ENCODE measurements around the gene PRM1.
A peak's percentile ranks its signal among the peaks of the same experiment; 100 is the strongest.

PRM1 gene

GRCh38 chr16:11325404-11326083 is 44.4 kb upstream of the PRM1 start:
- no peaks in the 10 kb centered on the region for H3K36me3 ChIP-seq
- no peaks in the 10 kb centered on the region for H3K27me3 ChIP-seq
- H3K4me3 ChIP-seq: no peak overlapping the region
- H3K9ac ChIP-seq: peak overlapping the region; percentile 34; the same call in 1 of the 2 replicates
- no peaks in the 10 kb centered on the region for H4K20me1 ChIP-seq
- TF ChIP-seq Cebpa-rat (IDR thresholded peaks at IDR 0.05): no peak
- peak overlapping the region; percentile 84 for H3K4me2 ChIP-seq
- H3K4me1 ChIP-seq: peaks cover 82% of the 10 kb centered on the region
- H3K27ac ChIP-seq: peak overlapping the region; percentile 85
- no peaks in the 10 kb centered on the region for H3K9me3 ChIP-seq

GRCh38 chr16:11323551-11324336 is 42.6 kb upstream of the PRM1 start:
- Histone ChIP-seq H3K4me1 (peaks cover 70% of the 10 kb centered on the region), H3K4me2 (peak overlapping the region; percentile 34), H4K20me1 (no peaks in the 10 kb centered on the region), H3K27me3 (no peaks in the 10 kb centered on the region), H3K9me3 (no peaks in the 10 kb centered on the region), H3K9ac (peak overlapping the region; percentile 3; the same call in 1 of the 2 replicates), H3K36me3 (no peaks in the 10 kb centered on the region), H3K4me3 (no peak overlapping the region), H3K27ac (peak overlapping the region; percentile 85)
- TF ChIP-seq Cebpa-rat (IDR thresholded peaks at IDR 0.05): 0 out of 2 replicates have a peak, but pooled peaks have one; percentile 30

GRCh38 chr16:11322823-11323222 is 41.7 kb upstream of the PRM1 start:
- Histone ChIP-seq H3K9ac (peak overlapping the region; percentile 3; the same call in 1 of the 2 replicates), H3K27ac (peak overlapping the region; percentile 36), H3K9me3 (no peaks in the 10 kb centered on the region), H3K4me3 (no peak overlapping the region), H3K27me3 (no peaks in the 10 kb centered on the region), H4K20me1 (no peaks in the 10 kb centered on the region), H3K4me1 (peaks cover 61% of the 10 kb centered on the region), H3K36me3 (no peaks in the 10 kb centered on the region), H3K4me2 (peak overlapping the region; percentile 34)
- TF ChIP-seq Cebpa-rat (IDR thresholded peaks at IDR 0.05): no peak

- Histone ChIP-seq H3K36me3 (no peaks in the 10 kb centered on the region), H4K20me1 (no peaks in the 10 kb centered on the region), H3K9me3 (no peaks in the 10 kb centered on the region), H3K4me2 (no peak overlapping the region), H3K4me3 (no peak overlapping the region), H3K27me3 (no peaks in the 10 kb centered on the region), H3K4me1 (peaks cover 52% of the 10 kb centered on the region), H3K27ac (no peak overlapping the region), H3K9ac (no peak overlapping the region)
- TF ChIP-seq Cebpa-rat (IDR thresholded peaks at IDR 0.05): no peak
Observed at GRCh38 chr16:11321662-11322061, 40.5 kb upstream of the PRM1 start.

GRCh38 chr16:11320170-11320569 is 39.0 kb upstream of the PRM1 start:
- no peak overlapping the region for H3K4me3 ChIP-seq
- no peak overlapping the region for H3K4me2 ChIP-seq
- H3K9me3 ChIP-seq: no peaks in the 10 kb centered on the region
- no peaks in the 10 kb centered on the region for H3K27me3 ChIP-seq
- no peak overlapping the region for H3K9ac ChIP-seq
- no peak for TF ChIP-seq Cebpa-rat (IDR thresholded peaks at IDR 0.05)
- H4K20me1 ChIP-seq: no peaks in the 10 kb centered on the region
- no peaks in the 10 kb centered on the region for H3K36me3 ChIP-seq
- peaks cover 52% of the 10 kb centered on the region for H3K4me1 ChIP-seq
- H3K27ac ChIP-seq: no peak overlapping the region

- Histone ChIP-seq H3K27me3 (no peaks in the 10 kb centered on the region), H3K27ac (no peak overlapping the region), H3K9me3 (no peaks in the 10 kb centered on the region), H3K4me1 (peaks cover 52% of the 10 kb centered on the region), H3K4me3 (no peak overlapping the region), H3K4me2 (no peak overlapping the region), H4K20me1 (no peaks in the 10 kb centered on the region), H3K9ac (no peak overlapping the region), H3K36me3 (no peaks in the 10 kb centered on the region)
- TF ChIP-seq Cebpa-rat (IDR thresholded peaks at IDR 0.05): no peak
Observed at GRCh38 chr16:11319529-11320146, 38.5 kb upstream of the PRM1 start.

GRCh38 chr16:11318817-11319216 is 37.7 kb upstream of the PRM1 start:
- no peak overlapping the region for H3K9ac ChIP-seq
- no peaks in the 10 kb centered on the region for H3K9me3 ChIP-seq
- H3K27ac ChIP-seq: no peak overlapping the region
- no peaks in the 10 kb centered on the region for H4K20me1 ChIP-seq
- H3K36me3 ChIP-seq: no peaks in the 10 kb centered on the region
- no peak overlapping the region for H3K4me3 ChIP-seq
- no peak overlapping the region for H3K4me2 ChIP-seq
- no peak for TF ChIP-seq Cebpa-rat (IDR thresholded peaks at IDR 0.05)
- no peaks in the 10 kb centered on the region for H3K27me3 ChIP-seq
- peaks cover 52% of the 10 kb centered on the region for H3K4me1 ChIP-seq

- H3K4me1 ChIP-seq: peaks cover 60% of the 10 kb centered on the region
Observed at GRCh38 chr16:11316331-11317015, 35.3 kb upstream of the PRM1 start.

GRCh38 chr16:11315510-11315909 is 34.4 kb upstream of the PRM1 start:
- H3K9ac ChIP-seq: no peak overlapping the region
- TF ChIP-seq Cebpa-rat (IDR thresholded peaks at IDR 0.05): no peak
- H4K20me1 ChIP-seq: no peaks in the 10 kb centered on the region
- H3K9me3 ChIP-seq: no peaks in the 10 kb centered on the region
- H3K27me3 ChIP-seq: no peaks in the 10 kb centered on the region
- H3K4me1 ChIP-seq: peaks cover 69% of the 10 kb centered on the region
- no peak overlapping the region for H3K4me3 ChIP-seq
- H3K27ac ChIP-seq: peak overlapping the region; percentile 60; the same call in 1 of the 2 replicates
- H3K36me3 ChIP-seq: no peaks in the 10 kb centered on the region
- peak overlapping the region; percentile 82 for H3K4me2 ChIP-seq

More at GRCh38 chr16:11316331-11317015, 35.3 kb upstream of the PRM1 start:
- H3K4me3 ChIP-seq: no peak overlapping the region
- H3K9ac ChIP-seq: 0 out of 2 replicates have a peak overlapping the region, but pooled peaks have one; percentile 2
- no peaks in the 10 kb centered on the region for H4K20me1 ChIP-seq
- TF ChIP-seq Cebpa-rat (IDR thresholded peaks at IDR 0.05): no peak
- H3K9me3 ChIP-seq: no peaks in the 10 kb centered on the region
- H3K27me3 ChIP-seq: no peaks in the 10 kb centered on the region
- no peaks in the 10 kb centered on the region for H3K36me3 ChIP-seq
- peak overlapping the region; percentile 82 for H3K4me2 ChIP-seq
- H3K27ac ChIP-seq: no peak overlapping the region

All from BLaER1 (cell line).